HG02678 (cell line): ENCODE measurements around the gene SESN1.

Source experiments
- ATAC-seq: cut with Tn5 transposase; IDR thresholded peaks from one replicate; pipeline ENCODE4 v1.9.1; 2021; ENCODE audit warnings: mild to moderate bottlenecking, moderate library complexity; ENCODE audit not compliant: unreplicated experiment

Gene SESN1

GRCh38 chr6:108966855-108967755 lies 127.5 kb downstream of the SESN1 start:
- ATAC-seq, result no peak

- ATAC-seq, result no peak
Measured at GRCh38 chr6:108966251-108966650, 128.4 kb downstream of the SESN1 start.

- no peak for ATAC-seq
Measured at GRCh38 chr6:108961985-108962384, 132.7 kb downstream of the SESN1 start.

- ATAC-seq, result no peak
Measured at GRCh38 chr6:108961077-108961476, 133.6 kb downstream of the SESN1 start.

DNA sequence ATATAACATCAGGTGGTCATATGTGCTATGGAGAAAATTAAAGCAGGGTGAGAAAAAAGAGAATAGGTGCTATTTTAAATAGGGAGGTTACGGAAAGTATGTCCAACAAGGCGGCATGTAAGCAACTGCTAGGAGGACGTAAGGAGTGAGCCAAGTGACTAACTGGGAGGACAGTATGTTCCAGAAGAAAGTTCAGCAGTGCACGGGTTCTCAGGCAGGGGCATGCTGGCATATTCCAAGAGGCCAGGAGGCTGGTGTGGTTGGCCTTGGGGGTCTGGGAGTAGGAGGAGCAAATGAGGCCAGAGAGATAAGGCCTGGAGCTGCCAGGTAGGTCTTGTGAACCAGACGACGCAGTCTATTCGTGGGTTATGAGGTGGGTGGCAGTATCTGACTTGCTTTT lies 134.0 kb downstream of the SESN1 start:
- no peak for ATAC-seq

- ATAC-seq, result no peak
Measured at GRCh38 chr6:108959972-108960582, 134.6 kb downstream of the SESN1 start.

- no peak for ATAC-seq
Measured at GRCh38 chr6:108958900-108959770, 135.5 kb downstream of the SESN1 start.

DNA sequence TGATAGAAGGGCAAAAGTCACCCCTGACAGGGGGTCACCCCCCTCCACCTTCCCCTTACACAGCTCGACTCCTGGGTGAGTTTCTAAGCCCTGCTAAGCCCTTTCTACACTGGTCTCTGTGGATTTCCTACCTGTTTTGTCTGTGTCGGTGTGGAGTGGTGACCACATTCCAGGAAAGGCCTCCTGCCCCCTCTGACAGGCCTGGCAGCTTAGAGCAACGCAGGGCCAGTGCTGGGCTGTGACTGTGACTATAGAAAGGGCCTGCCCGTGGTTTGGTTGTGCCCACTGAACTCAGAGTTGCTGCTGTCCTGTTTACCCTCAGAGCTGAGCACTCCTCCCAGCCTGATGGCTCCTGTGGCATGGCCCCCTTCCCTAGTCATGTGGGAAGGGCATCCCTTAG lies 137.4 kb downstream of the SESN1 start:
- no peak for ATAC-seq

DNA sequence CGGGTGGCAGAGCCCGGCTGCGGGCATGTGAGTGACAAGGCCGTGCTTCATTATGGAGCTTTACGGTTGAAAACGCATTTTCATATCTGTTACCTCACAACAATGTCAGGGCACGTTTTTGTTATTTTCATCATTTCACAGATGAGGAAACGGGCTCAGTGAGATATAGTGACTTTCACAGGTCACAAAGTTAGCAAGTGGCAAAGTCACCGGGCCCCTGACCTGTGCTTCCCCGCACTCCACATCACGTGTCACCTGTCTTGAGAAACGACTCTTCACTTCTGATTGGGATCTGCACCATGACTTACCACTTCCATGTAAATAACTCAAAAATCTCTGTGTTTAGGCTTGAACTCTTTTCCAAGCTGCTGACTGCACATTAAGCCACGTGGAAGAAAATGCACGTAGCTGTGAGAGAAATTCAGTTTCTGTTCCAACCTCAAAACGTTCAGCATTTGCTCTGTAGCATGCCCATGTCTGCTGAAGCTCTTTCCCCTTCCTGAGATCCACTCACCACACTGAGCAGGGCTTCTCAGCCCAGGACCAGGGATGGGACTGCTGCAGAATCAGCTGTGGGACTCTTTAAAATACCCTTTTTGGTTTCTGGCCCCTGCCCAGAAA lies 139.2 kb downstream of the SESN1 start:
- ATAC-seq, result no peak

- no peak for ATAC-seq
Measured at GRCh38 chr6:108953681-108954080, 141.0 kb downstream of the SESN1 start.

DNA sequence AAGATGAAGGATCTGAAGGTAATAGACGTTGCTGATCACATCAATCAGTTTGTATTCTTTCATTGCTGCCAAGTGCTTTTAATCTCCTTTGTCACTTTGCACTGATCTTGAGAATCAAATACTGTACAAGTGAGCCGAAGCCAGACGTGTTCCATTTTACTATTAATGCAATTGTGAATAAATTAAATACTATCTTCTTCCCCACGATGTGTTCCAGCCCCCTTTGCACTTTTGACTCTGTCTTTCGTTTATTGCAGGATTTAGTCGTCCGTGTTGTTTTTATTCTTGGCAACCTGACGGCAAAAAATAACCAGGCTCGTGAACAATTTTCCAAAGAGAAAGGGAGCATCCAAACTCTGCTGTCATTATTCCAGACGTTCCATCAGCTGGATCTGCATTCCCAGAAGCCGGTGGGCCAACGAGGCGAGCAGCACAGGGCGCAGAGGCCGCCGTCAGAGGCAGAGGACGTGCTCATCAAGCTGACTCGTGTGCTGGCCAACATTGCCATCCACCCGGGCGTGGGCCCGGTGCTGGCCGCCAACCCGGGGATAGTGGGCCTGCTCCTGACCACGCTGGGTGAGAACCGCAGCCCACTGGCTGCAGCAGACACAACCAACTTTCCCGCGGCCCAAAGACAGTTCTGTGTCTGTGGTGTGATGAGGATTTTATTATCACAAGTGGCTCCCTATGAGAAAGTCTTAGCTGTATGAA lies 141.7 kb downstream of the SESN1 start:
- ATAC-seq, result no peak

GRCh38 chr6:108951351-108951953 lies 143.2 kb downstream of the SESN1 start:
- ATAC-seq, result no peak

DNA sequence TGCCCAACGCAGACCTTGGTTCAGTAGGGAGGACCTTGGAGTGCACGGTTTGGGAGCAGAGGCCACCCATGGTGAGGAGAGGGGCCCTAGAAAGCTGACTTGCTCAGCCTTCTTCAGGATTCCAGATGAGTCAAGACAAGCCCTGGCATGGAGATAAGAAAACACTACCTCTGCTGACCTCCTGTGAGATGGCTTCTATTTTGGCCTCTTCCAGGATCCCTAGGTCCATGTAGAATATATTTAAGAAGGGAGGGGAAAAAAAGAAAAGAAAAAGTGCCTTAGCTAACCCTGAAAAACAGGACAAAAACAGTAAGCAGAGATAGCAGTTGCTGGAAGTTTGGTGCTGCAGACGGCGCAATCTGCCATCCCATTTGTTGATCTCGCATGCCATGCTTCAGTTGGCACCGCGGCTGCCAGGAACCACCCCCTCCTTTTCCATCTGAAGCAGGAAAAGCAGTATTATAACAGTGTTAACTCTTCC lies 146.4 kb downstream of the SESN1 start:
- no peak for ATAC-seq

- ATAC-seq, result no peak
Measured at GRCh38 chr6:108947114-108947854, 147.4 kb downstream of the SESN1 start.

DNA sequence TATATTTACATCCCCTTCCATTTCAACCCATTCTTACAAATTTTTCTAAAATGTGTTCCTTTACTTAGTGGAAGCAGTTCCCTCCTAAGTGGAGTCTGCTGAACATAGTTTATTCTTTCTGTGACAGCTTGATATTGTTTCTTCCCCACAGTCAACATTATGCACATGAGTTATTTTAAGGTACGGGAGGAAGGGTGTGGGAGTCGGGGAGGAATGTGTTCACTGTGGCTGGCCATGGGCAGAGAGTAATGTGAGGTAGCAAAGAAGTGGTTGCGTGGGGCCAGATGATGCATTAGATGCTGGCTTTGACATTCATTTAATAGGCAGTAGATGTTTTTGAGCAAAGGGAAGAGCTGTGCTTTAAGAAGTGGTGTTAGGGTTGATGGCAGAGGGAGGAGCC lies 148.0 kb downstream of the SESN1 start:
- no peak for ATAC-seq

GRCh38 chr6:108945681-108946159 lies 148.9 kb downstream of the SESN1 start:
- no peak for ATAC-seq

DNA sequence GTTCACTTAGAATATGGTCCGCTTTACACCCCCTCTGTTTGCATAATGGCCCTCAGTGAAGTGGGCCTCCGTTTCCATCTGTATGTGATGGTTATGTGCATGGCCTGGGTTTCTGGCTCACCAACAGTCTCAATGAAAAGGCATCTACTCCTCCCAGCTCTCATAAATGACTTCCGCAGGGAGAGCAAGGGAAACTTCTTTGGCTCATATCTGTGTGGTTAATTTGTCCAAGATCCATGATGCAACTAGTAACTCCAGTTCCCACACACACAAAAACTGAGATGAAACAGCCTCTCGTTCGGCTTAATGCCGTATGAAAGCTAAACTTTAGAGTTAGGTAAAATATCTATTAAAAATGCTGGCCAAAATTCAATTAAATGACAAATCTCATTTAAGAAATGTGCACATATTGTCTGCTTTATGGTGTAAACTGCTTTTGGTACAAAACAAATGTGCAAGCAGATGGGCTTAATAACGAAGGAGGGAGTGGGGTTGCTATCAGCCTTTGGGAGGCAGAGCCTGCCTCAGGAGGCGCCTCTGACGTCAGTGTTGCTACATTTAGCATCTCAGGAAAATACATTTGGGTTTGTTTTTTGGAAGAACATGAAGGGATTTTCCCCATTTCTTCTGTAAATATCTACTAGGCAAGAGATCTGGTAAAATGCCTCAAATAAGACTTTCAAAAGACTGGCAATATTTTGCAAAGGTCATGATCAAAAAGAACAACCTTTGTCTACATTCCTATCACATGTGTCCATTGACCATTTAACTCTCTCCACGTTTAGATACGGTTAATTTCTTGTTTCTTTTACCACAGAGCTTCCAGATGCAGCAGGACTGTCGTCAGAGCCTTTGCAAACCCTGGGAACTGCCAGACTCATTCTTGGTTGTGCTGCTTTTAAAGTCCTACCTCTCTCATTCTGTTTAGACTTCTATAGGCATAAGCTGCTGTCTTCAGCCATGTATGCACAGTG lies 149.7 kb downstream of the SESN1 start:
- ATAC-seq, result no peak

DNA sequence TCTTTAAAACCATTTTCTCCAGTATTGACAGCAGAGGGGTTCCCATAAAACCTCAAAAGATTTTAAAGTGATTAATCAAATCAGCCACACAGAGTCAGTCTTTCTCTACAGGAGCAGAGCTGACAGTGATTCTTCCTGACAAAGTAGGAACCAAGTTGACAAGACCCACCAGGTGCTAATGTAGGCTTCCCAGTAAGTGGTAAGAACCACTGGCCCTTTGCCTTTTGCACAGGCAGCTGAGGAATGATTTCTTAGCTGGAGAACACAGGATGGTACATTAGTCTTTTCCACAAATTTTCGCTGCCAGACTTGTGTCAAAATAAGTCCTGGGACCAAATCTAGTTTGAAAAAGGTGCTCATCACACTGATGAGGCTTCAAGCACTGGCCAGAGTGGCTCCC lies 150.6 kb downstream of the SESN1 start:
- ATAC-seq, result no peak
